ENCODE data around the gene VPREB1.

DNA sequence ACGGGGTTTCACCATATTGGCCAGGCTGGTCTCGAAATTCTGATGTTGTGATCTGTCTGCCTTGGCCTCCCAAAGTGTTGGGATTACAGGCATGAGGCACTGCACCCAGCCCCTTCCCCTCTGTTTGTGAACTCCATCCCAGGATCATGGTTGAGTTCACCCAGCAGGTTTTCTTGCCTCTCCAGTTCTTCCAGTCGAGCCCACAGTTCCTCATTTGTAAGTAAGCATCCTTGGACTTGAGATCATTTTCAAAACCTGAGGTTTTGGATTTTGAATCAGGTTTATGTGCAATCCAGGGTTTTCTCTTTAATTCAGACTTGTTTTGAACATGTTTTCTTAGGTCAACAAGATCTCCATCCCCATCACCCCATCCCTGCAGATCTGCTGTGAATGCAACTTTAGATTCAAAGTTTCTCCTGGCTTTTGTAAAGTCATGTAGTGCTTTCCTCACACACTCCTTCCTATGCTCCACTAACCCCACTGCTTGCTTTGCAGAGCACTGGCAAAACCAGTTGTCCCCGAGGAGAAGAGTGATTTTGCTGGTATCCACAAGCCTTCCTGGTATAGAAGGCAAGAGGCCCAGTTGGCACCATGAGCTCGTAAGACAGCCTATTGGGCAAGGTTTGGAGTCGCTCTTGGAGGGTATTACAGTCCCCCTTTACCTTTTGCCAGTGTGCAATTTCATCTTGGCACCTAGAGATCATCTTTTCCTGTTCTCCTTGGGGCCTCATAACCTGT, 14.7 kb upstream of the VPREB1 start:
- TF ChIP-seq TEAD4 (IDR thresholded peaks at IDR 0.05), result no peak
- TF ChIP-seq, protein P1, sequence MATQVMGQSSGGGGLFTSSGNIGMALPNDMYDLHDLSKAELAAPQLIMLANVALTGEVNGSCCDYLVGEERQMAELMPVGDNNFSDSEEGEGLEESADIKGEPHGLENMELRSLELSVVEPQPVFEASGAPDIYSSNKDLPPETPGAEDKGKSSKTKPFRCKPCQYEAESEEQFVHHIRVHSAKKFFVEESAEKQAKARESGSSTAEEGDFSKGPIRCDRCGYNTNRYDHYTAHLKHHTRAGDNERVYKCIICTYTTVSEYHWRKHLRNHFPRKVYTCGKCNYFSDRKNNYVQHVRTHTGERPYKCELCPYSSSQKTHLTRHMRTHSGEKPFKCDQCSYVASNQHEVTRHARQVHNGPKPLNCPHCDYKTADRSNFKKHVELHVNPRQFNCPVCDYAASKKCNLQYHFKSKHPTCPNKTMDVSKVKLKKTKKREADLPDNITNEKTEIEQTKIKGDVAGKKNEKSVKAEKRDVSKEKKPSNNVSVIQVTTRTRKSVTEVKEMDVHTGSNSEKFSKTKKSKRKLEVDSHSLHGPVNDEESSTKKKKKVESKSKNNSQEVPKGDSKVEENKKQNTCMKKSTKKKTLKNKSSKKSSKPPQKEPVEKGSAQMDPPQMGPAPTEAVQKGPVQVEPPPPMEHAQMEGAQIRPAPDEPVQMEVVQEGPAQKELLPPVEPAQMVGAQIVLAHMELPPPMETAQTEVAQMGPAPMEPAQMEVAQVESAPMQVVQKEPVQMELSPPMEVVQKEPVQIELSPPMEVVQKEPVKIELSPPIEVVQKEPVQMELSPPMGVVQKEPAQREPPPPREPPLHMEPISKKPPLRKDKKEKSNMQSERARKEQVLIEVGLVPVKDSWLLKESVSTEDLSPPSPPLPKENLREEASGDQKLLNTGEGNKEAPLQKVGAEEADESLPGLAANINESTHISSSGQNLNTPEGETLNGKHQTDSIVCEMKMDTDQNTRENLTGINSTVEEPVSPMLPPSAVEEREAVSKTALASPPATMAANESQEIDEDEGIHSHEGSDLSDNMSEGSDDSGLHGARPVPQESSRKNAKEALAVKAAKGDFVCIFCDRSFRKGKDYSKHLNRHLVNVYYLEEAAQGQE (IDR thresholded peaks at IDR 0.05; ENCODE audit: low read depth), result no peak
- no peak for TF ChIP-seq TAF1 (IDR thresholded peaks at IDR 0.05; ENCODE audit: low read depth)
- no peak for TF ChIP-seq CREB1 (IDR thresholded peaks at IDR 0.05; ENCODE audit: low read depth)
- no peak for TF ChIP-seq TCF12 (IDR thresholded peaks at IDR 0.05; ENCODE audit: low read depth)
- no peak for TF ChIP-seq MAX (IDR thresholded peaks at IDR 0.05)
